ENCODE results near the gene ITCH.
A peak's percentile ranks its signal among the peaks of the same experiment; 100 is the strongest.

ITCH gene

GRCh38 chr20:34532756-34533155 is 169.7 kb downstream of the ITCH start:
- no peak for DNase-seq (ENCODE audit: low spot score)

- DNase-seq (ENCODE audit: low spot score): no peak
These were observed 171.5 kb downstream of the ITCH start for GRCh38 chr20:34534391-34535165.

- no peak for DNase-seq (ENCODE audit: low spot score)
These were observed 172.3 kb downstream of the ITCH start for GRCh38 chr20:34535301-34535840.

GRCh38 chr20:34535857-34536256 is 172.8 kb downstream of the ITCH start:
- no peak for DNase-seq (ENCODE audit: low spot score)

GRCh38 chr20:34536798-34537394 is 173.8 kb downstream of the ITCH start:
- peak; percentile 33 for DNase-seq (ENCODE audit: low spot score)

GRCh38 chr20:34537651-34538050 is 174.6 kb downstream of the ITCH start:
- DNase-seq (ENCODE audit: low spot score): no peak

GRCh38 chr20:34538671-34539123 is 175.6 kb downstream of the ITCH start:
- peak; percentile 60 for DNase-seq (ENCODE audit: low spot score)

- no peak for DNase-seq (ENCODE audit: low spot score)
These were observed 176.7 kb downstream of the ITCH start for GRCh38 chr20:34539756-34540155.

GRCh38 chr20:34540596-34541263 is 177.7 kb downstream of the ITCH start:
- DNase-seq (ENCODE audit: low spot score): no peak

GRCh38 chr20:34541264-34541901 is 178.3 kb downstream of the ITCH start:
- peak; percentile 18 for DNase-seq (ENCODE audit: low spot score)

- no peak for DNase-seq (ENCODE audit: low spot score)
These were observed 178.8 kb downstream of the ITCH start for GRCh38 chr20:34541917-34542316.

- no peak for DNase-seq (ENCODE audit: low spot score)
These were observed 179.4 kb downstream of the ITCH start for GRCh38 chr20:34542439-34542838.

- no peak for DNase-seq (ENCODE audit: low spot score)
These were observed 180.5 kb downstream of the ITCH start for GRCh38 chr20:34543463-34544056.

- DNase-seq (ENCODE audit: low spot score): no peak
These were observed 181.2 kb downstream of the ITCH start for GRCh38 chr20:34544109-34544796.

GRCh38 chr20:34546751-34547181 is 183.7 kb downstream of the ITCH start:
- no peak for DNase-seq (ENCODE audit: low spot score)

GRCh38 chr20:34547844-34548613 is 185.0 kb downstream of the ITCH start:
- no peak for DNase-seq (ENCODE audit: low spot score)

- peak; percentile 7 for DNase-seq (ENCODE audit: low spot score)
These were observed 186.3 kb downstream of the ITCH start for GRCh38 chr20:34549291-34549928.

GRCh38 chr20:34549929-34550305 is 186.8 kb downstream of the ITCH start:
- no peak for DNase-seq (ENCODE audit: low spot score)

- DNase-seq (ENCODE audit: low spot score): no peak
These were observed 189.5 kb downstream of the ITCH start for GRCh38 chr20:34552569-34552968.

GRCh38 chr20:34553366-34553867 is 190.3 kb downstream of the ITCH start:
- no peak for DNase-seq (ENCODE audit: low spot score)
